GM18867 (cell line): ENCODE results near the gene SENP7.
"Not testable (repeated sequence)": the region's sequence is repeated elsewhere in the genome, so short reads cannot be mapped to it uniquely, and the experiment has no call there.

Experiments used
- ATAC-seq: cut with Tn5 transposase; IDR thresholded peaks from one replicate; pipeline ENCODE4 v1.9.1; 2021; ENCODE audit warnings: mild to moderate bottlenecking, moderate library complexity; ENCODE audit not compliant: unreplicated experiment

The SENP7 gene, protein sequence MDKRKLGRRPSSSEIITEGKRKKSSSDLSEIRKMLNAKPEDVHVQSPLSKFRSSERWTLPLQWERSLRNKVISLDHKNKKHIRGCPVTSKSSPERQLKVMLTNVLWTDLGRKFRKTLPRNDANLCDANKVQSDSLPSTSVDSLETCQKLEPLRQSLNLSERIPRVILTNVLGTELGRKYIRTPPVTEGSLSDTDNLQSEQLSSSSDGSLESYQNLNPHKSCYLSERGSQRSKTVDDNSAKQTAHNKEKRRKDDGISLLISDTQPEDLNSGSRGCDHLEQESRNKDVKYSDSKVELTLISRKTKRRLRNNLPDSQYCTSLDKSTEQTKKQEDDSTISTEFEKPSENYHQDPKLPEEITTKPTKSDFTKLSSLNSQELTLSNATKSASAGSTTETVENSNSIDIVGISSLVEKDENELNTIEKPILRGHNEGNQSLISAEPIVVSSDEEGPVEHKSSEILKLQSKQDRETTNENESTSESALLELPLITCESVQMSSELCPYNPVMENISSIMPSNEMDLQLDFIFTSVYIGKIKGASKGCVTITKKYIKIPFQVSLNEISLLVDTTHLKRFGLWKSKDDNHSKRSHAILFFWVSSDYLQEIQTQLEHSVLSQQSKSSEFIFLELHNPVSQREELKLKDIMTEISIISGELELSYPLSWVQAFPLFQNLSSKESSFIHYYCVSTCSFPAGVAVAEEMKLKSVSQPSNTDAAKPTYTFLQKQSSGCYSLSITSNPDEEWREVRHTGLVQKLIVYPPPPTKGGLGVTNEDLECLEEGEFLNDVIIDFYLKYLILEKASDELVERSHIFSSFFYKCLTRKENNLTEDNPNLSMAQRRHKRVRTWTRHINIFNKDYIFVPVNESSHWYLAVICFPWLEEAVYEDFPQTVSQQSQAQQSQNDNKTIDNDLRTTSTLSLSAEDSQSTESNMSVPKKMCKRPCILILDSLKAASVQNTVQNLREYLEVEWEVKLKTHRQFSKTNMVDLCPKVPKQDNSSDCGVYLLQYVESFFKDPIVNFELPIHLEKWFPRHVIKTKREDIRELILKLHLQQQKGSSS

DNA sequence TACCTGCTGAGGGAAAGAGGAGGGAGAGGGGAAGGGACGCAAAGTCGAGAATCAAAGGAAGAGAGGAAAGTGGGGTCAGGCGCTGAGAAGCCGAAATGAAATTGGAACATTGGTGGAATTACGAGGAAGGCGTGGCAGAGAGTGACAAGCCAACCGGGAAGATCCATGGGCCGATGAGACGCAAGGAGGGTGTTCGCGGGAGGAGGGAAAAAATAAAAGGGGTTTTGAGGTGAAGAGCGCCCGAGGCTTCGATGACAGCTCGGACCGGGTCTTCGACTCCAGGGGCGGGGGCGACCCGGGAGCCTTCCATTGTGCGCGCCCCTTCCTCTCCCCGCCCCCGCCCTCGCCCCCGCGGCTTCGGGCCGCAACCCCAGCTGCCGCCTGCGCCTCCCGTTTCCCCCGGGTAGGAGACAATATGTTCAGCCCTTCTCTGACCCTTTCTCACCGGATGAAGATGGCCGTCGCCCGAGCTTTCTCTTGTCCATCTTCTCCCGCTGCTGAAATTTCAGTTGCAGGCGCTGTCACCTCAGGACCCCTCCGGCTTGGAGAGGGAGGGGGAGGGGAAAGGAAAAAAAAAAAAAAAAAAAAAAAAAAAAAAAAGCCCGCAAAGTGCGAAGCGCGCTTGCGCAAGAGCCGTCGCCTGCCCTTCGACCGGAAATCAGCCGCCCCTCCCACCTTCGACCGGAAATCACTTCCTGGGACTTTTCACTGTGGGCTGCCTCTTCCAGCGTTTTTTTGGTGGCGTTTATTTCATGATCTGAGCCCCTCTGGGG is at the start of gene SENP7:
Gene SENP7 (minus strand): TSS at position 567 of the 773 bp plus-strand sequence. CDS start 82 bp downstream, at position 485.
- peak; percentile 65 for ATAC-seq

DNA sequence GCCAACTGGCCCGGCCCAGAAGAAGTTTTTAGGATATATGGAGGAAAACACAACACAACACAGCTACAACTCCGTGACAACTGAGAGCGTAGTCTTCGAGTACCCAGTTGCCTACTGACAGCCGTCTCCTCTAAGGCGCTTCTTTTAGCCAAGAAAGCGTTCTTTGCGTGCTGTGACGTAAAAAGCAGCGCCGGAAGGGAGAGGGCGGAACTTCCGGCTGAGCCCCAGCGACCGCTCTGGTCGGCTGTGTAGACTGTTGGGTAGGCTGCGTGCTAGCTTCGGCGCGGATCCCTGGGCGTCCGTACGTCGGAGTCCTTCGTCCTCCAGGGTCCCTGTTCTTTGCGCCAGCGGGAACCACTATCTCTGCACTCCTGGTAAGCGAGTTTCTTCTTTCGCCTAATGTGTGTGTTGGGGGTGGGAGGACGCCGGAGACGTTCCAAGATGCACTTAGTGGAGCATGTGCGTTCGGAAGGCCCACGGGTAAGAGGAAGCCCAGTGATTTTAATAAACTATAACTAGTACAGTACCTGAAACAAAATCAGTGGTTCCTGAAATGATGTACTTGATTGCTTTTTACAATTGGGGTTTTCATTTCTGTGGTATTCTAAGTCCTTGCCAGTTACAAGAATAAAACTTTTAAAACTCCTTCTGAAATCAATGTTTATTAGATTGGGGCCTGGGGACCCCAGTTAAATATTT is 48.8 kb upstream of the SENP7 start, which contains the start of gene TRMT10C:
Gene TRMT10C (plus strand): TSS at position 239 of the 699 bp plus-strand sequence. CDS start 2,914 bp downstream, outside the sequence.
- peak; percentile 100 for ATAC-seq

DNA sequence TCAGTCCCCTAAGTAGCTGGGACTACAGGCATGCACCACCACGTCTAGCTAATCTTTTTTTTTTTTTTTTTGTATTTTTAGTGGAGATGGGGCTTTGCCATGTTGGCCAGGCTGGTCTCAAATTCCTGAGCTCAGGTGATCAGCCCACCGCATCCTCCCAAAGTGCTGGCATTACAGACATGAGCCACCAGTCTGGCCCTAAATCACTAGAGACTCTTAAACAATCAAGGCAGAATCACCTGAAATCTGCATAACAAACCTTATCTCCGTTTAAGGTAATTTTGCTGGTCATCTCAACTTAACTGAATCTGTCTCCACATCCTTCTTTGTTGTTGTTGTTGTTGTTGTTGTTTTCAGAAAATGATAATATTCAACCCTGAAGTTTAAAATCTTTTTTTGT is 43.1 kb upstream of the SENP7 start:
- ATAC-seq, result no peak

DNA sequence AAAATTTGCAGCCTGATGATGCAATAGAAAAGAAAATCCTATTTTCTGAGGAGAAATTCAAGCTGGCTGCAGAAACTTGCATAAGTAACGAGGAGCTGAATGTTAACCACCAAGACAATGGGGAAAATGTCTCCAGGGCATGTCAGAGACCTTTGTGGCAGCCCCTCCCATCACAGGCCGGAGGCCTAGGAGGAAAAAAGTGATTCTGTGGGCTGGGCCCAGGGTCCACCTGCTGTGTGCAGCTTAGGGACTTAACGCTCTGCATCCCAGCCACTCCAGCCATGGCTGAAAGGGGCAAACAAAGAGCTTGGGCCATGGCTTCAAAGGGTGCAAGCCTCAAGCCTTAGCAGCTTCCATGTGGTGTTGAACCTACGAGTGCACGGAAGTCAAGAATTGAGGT is 40.4 kb upstream of the SENP7 start:
- ATAC-seq, result not testable (repeated sequence)

DNA sequence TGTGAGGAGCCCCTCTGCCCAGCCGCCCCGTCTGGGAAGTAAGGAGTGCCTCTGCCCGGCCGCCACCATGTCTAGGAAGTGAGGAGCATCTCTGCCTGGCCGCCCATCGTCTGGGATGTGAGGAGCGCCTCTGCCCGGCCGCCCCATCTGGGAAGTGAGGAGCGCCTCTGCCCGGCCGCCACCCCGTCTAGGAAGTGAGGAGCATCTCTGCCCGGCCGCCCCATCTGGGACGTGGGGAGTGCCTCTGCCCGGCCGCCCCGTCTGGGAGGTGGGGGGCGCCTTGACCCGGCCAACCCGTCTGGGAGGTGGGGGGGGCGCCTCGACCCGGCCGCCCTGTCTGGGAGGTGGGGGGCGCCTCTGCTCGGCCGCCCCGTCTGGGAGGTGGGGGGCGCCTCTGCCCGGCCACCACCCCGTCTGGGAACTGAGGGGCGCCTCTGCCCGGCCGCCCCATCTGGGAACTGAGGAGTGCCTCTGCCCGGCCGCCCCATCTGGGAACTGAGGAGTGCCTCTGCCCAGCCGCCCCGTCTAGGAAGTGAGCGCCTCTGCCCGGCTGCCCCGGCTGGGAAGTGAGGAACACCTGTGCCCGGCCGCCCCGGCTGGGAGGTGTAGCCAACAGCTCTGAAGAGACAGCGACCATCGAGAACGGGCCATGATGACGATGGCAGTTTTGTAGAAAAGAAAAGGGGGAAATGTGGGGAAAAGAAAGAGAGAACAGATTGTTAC is 38.5 kb upstream of the SENP7 start:
- ATAC-seq, result not testable (repeated sequence)

DNA sequence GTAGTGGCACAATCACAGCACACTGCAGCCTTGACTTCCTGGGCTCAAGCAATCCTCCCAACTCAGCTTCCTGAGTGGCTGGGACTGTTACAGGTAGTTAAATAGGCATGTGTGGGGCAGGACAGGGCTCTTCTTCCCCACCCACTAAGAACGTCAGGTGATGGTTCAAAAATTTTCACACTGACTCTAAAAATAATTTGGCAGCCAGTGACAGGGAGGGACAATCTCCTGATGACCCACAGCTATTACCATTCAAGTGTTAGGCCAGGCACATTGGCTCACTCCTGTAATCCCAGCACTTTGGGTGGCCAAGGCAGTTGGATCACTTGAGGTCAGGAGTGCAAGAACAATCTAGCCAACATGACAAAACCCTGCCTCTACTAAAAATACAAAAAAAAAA is 36.5 kb upstream of the SENP7 start:
- ATAC-seq, result no peak

DNA sequence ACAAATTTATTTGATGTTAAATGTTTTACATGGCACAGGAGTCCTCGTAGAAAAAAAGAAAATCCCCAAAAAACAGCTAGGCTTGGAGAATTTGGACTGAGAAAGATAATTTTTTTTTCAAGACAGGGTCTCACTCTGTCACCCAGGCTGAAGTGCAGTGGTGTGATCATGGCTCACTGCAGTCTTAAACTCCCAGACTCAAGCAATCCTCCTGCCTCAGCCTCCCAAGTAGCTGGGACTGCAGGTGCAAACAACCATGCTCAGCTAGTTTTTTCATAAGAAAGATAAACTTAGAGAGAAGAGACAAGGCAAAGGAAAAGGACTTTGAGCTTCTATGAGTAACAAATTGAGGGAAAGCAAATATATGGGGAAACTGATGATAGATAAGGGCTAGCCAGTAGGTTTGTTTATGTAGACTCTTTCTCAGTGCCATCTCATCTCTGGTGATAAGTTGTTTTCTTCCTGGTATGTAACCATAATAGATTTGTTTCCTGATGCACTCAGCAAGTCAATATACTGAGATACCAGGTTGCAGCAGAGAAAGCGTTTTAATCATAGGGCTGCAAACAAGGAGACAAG is 35.6 kb upstream of the SENP7 start:
- ATAC-seq, result no peak

DNA sequence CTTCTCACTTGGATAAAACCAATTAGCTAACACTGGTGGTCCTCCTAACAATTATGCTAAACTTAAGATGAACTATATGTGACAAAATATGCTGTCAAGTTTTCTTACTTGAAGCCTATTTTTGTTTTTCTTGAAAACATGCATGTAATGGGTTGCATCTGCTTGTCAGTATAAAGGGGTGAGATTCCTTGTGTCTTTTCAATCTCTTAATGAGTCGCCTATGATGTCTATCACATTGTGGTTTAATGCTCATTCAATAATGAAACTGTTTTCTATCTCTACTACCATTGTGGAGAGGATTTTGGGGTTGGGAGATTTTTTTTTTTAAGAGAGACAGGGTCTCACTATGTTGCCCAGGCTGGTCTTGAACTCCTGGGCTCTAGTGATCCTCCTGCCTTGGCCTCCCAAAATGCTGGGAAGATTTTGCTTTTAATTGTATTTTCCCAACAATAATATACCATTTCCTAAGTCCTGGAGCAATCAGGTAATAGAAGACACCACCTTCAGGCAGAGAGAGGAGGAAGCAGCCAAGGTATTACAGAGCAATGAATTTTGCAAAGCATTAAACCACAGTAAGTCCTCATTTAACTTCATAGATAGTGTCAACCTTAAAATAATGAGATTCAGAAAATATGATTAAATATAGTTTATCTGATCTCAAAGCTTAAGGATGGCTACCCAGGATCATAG is 31.3 kb upstream of the SENP7 start:
- ATAC-seq, result no peak

DNA sequence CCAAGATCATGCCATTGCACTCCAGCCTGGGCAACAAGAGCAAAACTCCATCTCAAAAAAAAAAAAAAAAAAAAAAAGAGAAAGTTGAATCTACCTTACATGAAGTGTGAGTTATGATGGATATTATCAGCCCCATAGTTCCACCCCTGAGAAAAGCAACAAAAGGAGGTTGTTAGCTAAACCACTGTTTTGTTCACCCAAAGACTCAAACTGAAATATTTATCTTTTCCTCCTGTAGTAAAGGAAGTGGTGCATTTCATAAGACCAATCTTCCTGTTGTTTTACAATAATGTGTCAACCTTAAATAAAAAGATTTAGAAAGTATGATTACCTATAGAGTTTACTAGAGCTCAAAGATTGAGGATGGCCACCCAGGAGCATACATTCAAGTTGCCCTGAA is 29.9 kb upstream of the SENP7 start:
- no peak for ATAC-seq

DNA sequence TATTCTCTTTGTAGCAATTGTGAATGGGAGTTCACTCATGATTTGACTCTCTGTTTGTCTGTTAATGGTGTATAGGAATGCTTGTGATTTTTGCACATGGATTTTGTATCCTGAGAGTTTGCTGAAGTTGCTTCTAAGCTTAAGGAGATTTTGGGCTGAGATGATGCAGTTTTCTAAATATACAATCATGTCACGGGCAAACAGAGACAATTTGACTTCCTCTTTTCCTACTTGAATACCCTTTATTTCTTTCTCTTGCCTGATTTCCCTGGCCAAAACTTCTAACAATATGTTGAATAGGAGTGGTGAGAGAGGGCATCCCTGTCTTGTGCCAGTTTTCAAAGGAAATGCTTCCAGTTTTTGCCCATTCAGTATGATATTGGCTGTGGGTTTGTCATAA is 23.9 kb upstream of the SENP7 start:
- not testable (repeated sequence) for ATAC-seq

DNA sequence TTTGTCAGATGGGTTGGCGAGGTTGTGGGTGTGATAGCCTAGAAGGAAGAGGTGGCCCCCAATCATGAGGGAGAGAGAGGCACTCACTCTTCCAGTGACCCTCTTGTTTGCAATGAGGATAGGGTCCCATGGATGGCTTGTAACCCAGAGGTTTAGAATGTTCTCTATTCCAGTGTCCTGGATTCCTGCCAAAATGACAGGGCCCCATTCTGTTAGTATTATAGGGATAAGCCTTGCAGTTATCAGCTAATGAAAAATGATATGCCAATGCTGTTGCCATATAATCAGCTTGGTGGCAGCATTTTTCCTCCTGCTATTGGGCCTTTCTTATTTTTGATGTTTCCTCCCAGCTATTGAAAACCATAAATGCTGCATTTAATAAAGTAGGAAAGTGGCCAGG is 23.3 kb upstream of the SENP7 start:
- ATAC-seq, result no peak

DNA sequence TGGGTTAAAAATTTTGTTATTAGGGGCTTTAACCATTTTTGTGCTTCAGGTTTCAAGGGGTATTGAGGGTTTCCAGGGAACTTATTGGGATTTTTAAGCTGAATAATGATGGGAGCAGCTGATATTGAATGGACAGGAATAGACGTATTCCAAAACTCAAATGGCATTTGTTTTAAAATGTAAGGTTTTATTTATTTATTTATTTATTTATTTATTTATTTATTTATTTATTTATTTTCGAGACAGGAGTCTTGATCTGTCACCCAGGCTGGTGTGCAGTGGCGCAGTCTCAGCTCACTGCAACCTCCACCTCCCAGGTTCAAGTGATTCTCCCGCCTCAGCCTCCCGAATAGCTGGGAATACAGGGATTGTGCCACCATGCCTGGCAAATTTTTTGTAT is 22.2 kb upstream of the SENP7 start:
- ATAC-seq, result no peak

DNA sequence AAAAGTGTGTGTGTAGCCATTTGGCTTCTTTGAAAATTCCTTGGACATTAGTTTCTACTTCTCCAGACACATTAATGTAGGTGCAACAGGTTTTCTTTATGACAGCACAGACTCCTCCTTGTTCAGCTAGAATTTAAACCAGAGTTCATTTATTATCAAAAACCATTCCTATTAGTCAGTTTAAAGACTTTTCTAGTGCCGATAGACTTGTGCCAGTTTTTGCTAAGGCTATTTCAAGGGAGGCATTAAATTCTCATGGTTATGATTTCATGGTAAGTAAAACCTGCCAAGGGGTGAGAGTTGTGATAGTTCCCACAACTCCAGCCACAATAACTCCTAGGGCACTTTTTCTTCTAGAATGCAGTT is 20.6 kb upstream of the SENP7 start:
- ATAC-seq, result no peak

DNA sequence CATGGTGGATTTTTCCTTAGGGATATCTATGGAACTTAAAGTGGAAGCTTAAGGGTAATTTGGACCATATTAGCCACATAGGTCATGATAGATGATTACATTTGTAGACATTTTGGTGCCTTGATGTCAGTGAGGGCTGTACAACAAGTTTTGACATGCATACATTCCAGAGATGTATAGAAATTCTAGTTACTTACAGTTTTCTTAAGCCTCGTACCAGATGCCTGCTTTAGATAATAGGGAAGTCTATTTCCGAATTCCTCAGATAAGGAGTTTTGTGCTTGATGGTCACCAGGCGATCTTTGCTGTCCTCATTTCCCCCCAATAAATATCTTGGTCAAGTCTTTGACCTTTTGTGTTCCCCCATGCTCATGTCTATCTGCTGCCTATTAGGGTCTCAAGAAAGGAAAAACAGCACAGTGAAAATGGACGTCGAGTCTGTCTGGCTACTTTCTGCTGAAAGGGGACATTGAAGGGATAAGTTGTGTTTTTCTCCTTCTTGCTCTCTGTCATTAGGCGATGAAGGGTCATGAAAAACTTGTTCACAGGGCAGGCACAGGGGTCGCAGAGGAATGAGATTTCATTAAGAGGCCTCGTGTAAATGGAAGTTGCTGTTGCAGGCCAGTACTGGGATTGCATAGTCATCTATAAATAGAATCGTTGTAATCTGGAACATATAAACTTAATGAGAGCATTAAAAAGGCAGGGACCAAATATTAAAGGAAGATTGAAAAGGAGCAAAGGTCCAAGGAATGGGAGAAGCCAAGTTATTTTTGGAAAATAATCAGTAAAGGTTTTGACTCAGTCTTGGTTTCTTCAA is 20.0 kb upstream of the SENP7 start:
- no peak for ATAC-seq

DNA sequence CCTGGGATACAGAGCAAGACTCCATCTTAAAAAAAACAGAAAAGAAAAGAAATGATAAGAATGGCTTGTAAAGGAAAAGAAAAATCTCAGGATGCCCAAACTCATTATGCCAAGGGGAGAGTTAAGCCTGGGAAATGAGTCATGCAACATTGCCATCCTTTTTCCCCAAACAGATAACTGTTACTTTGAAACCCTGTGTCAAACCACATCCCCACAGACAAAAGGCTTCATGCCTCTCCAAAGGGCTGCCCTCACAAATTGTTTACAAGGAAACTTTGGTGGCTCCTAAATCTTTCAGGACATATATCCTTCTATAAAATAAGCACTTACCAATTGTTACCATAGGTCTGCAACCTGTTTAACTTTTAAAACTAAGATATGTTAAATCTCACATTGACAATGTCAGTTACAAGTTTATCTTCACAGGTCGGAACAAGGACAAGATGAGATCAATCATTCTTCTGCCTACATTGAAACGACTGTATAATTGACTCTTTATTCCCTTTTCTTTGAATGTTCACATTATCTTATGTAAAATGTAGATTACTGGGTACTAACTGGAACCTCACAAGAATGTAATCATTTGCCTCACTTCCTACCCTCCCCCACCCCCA is 18.6 kb upstream of the SENP7 start:
- ATAC-seq, result no peak

DNA sequence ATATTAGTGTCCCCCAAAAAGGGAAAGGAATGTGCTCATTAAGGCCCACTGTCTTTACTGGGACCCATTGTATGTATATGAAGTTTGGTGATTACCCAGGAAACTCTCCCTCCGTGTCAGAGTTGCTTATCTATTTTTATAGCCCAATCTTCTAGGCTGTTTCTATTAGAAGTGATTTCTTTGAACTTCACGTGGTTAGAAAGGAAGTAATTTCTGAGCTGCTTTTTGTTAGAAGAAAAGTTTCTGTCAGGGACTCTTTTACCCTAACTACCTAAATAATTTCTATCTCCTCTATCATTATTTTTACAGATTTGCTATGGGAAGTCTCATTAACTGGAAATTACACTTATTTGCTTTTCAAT is 17.7 kb upstream of the SENP7 start:
- no peak for ATAC-seq
